ENCODE data around the gene MARCKS. TPM values are rescaled to one million over a fixed set of nuclear protein-coding genes. Genes with fewer than 3 reads are reported as not detected.

Gene MARCKS
- polyA plus RNA-seq, 3 donors = 14.2 to 35.2 (median 15.0) TPM

DNA sequence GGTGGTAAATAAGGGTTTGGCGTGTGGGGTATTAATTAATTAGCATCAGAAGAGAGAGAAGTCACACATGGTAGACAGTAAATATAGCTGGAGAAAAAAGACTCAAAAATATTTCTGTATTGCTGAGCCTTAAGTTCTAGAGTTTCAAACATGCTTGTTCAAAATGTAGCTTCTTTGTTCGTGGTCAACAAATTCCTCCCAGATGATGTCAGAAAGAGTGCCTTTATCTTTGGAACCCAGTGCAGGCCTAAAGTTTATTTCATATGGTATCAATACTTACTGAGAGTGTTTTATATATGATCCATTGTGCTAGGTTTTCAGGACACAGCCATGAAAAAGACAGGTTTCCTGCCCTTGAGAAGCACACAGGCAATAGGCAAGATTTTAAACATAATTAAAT, 18.3 kb downstream of the MARCKS start:
- 80 to 86% (median 81%) methylated on average over 2 of the region's 2 CpGs for WGBS, 3 donors
- H3K27ac ChIP-seq (ENCODE audit: low read depth, low read length) = no peak overlapping the region

DNA sequence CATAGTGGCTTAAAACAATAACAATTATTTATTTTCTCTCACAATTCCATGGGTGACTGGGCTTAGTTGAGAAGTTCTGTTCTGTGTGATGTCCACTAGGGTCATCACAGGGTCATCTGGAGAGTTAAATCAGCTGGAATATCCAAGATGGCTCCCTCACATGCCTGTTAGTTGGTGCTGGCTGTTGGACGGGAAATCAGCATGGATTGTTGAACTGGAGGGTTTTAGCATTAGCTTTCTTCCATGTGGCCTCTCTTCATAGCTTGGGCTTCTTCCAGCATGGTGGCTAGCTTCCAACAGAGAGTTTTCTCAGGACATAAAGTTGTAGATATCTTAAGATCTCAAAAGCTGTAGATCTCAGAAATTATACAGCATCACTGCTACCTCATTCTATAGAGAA, 19.6 kb downstream of the MARCKS start:
- WGBS, 3 donors = 82 to 92% (median 85%) methylated on average over 1 of the region's 1 CpG
- no peak overlapping the region for H3K27ac ChIP-seq (ENCODE audit: low read depth, low read length)

DNA sequence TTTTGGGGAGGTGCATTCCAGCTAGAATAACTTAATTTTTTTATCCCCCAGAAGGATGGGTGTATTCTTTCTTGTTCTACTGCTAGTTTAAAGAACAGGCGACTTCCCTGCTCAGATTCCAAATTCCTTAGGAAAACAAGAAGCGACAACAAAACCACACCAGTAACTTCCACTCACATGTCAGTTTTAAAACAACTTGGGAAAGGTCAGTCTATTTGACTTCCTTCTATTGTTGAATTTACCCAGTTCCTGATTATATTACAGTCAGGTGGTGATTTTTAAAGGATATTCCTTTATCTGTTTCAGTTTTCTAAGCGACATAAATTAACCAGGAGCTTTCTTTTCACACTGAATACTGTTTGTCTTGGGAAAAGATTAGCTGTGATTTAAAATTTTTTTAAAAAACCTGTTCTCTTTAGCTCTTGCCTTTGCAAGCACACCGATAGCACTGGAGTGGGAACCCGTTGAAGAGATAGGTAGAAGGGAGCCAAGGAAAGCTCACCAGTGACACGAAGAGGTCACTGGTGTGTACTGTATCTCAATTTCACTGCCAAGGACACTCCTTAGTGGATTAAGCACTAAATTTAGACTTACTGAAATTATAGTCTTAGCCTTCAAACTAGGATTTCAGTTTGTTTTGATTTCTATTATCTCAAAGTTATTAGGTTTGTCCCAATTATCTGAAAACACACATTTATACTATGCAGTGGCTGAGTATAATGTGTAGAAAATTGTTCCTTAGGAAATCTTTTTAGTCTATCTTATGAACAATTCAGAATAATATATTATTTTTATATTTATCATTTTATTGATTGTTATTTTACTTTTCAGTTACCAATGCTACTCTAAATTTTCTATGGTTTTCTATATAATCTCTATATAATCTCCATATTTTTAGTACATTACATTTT, 22.3 kb downstream of the MARCKS start:
- 6 to 16% (median 14%) methylated on average over 6 of the region's 6 CpGs for WGBS, 3 donors
- no peak overlapping the region for H3K27ac ChIP-seq (ENCODE audit: low read depth, low read length)

DNA sequence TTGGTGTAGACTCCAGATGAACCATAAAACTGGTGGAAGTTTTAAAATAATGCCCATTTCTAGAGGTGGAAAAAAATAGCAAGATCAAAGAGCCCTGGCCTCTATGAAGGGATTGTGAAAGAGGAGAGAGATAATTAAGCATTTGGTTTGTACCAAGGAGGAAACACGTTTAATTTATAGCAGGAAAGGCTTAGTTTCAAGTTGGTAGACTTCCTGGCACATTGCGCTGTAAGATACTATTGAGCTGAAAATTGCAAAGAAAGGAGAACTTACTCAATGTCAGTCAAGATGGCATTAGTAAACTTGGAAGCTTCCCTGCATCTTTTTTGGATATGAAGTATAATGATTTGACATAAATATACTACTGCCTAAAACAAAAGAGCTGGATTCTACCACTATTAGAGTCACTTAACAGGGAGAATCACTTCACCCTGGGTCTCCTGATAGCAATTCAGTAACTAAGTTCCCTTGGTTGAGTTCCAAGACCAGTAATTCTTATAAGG, 24.4 kb downstream of the MARCKS start:
- 32 to 84% (median 32%) methylated on average over 2 of the region's 2 CpGs for whole genome bisulfite sequencing, 3 donors

DNA sequence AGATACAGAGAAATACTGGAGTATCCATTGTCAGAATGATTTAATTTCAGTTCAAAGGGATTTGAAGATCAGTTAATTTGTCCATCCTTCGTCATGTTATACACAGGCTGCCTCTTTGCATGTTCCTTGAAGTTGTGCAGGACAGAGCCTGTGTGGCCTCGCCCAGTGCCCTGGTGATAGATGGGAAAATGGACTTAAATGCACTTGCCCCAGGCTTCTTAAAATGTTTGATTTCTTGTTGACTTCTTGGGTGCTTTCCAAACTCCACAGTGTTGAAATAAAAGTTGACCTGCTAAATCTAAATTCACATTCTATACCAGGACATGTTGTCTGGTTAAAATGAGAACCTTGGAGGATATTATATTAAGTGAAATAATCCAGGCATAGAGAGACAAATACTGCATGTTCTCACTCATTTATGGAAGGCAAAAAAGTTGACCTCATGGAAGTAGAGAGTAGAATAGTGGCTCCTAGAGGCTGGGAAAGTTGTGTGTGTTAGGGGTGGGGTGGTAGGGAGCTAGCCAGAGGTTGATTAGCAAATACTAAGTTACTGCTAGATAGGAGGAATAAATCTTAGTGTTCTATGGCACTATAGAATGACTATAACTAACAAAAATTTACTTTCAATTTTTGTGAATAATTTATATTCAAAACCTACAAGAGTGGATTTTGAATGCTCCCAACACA, 25.3 kb downstream of the MARCKS start:
- WGBS, 3 donors = 85 to 95% (median 90%) methylated on average over 2 of the region's 2 CpGs
- no peak overlapping the region for H3K27ac ChIP-seq (ENCODE audit: low read depth, low read length)

More for the DNA sequence above, 24.4 kb downstream of the MARCKS start:
- no peak overlapping the region for H3K27ac ChIP-seq (ENCODE audit: low read depth, low read length)

DNA sequence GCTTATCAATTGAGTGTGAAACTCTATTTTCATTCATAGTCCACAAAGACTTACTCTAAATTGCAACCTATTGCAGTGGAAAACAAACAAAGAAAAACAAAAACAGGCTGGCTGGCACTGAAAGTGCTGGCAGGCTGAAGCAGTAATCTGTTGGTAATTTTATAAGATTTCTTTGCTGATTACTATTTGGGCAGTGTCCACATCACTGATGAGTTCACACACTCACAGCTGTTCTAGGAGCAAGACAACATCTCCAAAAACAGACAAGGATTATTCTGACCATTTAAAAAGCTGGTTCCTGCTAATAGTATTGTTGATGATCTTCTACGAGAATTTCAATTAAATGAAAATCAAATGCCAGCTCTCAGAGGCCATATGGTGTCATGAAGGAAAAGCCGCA, 26.9 kb downstream of the MARCKS start:
- 86 to 88% (median 87%) methylated on average over 2 of the region's 2 CpGs for WGBS, 3 donors

DNA sequence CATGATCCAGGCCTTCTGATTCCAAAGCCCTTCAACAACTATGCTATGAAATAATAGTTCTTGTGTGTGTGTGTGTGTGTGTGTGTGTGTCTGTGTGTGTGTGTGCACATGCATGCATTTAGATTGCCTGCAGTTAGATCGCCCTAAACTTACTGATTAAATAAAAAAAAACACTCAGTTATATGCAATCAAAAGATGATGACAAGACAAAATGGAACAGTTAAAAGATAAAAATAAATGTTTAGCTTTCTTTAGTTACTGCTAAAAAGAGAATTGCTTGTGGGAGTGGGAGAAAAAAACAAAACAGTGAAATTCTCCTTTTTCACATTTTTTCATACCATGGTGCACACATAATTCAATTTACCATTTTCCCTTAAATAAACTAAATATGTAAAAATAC, 29.4 kb downstream of the MARCKS start:
- H3K27ac ChIP-seq (ENCODE audit: low read depth, low read length) = no peak overlapping the region
- 91 to 96% (median 96%) methylated on average over 1 of the region's 1 CpG for WGBS, 3 donors

More for the DNA sequence above, 26.9 kb downstream of the MARCKS start:
- no peak overlapping the region for H3K27ac ChIP-seq (ENCODE audit: low read depth, low read length)

DNA sequence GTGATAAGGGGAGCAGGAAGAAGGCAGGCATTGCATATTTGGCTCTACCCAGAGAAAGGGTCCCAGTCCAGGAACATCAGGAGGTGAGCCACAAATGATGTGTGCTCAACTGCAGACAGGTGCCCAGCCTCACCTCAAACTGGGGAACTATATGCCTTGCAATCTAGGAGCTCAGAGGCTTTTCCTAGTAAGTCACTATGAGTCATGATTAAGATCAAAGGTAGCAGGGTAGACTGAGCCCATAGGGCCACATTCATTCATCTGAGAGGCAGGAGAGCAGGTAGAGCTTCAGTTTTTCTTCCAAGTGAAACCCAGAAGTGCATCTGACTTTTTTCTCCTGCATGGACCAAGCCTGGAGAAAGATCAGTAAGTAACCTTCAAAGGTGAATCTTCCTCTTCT, 31.3 kb downstream of the MARCKS start:
- H3K27ac ChIP-seq (ENCODE audit: low read depth, low read length) = no peak overlapping the region

DNA sequence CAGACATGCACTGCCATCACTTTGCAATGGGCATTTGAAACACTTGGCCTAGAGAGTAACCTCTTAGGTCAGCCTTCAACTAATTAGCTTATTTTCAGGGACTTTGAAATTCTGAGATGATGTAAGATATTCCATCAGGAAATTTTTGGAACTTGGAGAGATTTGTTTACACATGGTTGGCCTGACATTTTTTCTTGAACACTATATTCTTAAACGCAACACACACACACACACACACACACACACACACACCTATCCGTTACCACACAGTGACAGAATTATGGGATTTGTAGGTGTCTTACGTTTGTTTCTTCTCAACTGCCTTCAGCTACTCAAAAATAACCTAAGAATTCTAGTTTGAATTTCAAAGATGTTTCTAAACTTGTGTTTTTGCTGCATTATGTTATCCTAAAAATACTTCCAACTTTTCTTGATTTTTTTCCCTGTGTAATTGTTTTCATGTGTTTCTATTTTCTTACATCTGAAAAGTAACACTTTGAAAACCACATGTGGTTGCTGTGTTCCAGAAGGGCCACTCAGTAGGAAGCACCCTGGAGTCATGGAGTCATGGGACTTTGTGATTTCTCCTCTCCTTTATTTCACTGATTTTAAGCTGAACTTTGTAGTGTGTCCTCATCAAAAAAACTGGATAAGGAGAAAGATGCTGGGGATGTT, 31.9 kb downstream of the MARCKS start:
- 77 to 83% (median 82%) methylated on average over 3 of the region's 3 CpGs for WGBS, 3 donors
- no peak overlapping the region for H3K27ac ChIP-seq (ENCODE audit: low read depth, low read length)

DNA sequence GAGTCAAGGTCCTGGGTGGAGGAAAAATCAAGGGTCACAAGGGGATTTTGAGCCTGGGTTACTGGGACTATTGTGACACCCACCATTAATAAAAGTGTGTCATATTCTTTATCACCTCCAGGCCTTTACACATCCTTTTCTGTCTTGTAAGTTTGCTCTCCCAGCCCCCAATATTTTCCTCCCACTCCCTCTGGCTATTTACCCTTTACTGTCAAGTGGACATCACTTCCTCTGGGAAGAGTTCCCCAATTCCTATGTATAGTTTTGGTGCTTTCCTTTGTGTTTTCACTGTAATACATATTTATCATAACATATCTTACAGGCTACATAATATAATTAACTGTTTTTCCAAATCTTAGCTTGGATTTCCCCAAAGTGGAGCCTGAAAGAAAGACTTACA, 36.3 kb downstream of the MARCKS start:
- no peak overlapping the region for H3K27ac ChIP-seq (ENCODE audit: low read depth, low read length)

DNA sequence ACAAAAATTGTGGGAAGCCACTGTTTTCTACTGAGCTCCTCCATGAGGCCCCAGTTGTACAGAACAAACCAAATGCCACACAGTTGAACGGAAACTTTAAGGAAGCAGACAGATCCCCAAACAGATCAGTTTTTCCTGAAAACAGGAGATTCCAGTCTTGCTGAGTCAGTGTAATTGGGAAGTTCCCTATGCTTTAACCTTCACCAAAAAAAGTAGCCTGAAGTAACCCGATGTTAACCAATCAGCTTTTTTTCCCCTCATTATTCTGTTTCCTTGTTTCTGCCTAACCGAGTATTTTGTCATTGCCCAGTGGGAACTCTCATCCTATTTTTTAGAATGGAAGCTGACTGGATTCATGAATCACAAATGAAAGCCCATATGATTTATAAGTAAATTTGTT, 36.7 kb downstream of the MARCKS start:
- WGBS, 3 donors = 70 to 84% (median 71%) methylated on average over 3 of the region's 3 CpGs

DNA sequence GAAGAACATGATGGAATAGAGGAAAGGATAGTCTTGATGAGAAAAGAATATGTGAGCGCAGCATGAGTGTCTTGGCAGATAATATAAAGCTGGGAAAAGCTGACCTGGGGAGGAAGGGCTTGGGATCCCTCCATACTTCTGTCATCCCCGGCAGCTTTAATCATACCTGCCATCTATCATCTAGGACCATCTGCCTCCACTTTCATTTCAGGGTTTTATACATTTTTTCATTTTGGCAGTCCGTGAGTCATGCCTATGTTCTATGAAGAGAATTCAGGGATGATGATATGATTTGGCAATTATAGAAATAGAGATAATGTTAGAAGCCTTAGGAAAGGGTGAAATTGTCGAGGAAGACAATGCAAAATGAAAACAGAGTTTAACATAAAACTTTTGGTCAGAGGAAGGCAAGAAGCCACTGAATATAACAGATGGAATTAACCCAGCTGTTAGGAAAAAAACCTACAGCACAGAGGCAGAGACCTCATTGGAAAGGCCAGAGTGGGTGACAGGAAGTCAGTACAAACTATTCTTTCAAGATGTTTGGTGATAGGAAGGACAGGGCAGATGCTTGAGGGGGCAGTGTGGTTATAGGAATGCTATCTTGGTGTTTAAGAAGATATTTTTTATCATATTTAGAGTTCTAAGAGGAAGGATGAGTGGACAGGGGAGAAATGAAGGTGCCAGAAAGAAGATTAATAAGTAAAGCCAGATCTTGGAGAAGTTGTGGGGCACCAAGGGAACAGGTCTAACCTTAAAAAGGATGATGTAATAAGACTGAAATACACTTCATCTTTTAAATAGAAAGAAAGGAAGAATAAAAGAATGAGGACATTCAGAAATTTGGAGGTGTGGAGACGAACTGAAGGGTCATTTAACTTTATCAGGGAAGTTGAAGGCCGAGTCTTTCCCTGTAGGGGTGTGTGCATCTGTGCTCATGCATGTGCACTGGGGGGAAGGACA, 37.8 kb downstream of the MARCKS start:
- no peak overlapping the region for H3K27ac ChIP-seq (ENCODE audit: low read depth, low read length)
- 65 to 74% (median 73%) methylated on average over 6 of the region's 6 CpGs for WGBS, 3 donors

More for the DNA sequence above, 36.7 kb downstream of the MARCKS start:
- no peak overlapping the region for H3K27ac ChIP-seq (ENCODE audit: low read depth, low read length)

DNA sequence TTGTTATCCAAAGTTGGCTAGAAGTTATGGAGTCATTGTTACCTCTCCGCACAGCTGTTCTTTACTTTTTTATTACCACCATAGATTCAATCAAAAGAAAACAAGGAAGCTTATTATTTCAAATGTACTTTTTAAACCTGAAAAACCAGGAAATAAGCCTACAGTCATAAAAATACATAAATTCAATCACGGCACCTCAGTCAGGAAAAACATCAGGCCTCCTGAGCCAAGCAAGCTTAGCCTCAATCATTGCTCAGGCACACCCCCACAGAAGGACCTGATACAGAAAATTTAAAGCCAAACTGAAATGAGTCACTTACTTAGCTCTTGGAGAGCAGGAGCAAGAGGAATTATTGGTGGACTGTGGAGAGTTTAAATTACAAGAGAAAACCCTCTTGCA, 44.3 kb downstream of the MARCKS start:
- no peak overlapping the region for H3K27ac ChIP-seq (ENCODE audit: low read depth, low read length)
- WGBS, 3 donors = 80 to 87% (median 82%) methylated on average over 2 of the region's 2 CpGs

DNA sequence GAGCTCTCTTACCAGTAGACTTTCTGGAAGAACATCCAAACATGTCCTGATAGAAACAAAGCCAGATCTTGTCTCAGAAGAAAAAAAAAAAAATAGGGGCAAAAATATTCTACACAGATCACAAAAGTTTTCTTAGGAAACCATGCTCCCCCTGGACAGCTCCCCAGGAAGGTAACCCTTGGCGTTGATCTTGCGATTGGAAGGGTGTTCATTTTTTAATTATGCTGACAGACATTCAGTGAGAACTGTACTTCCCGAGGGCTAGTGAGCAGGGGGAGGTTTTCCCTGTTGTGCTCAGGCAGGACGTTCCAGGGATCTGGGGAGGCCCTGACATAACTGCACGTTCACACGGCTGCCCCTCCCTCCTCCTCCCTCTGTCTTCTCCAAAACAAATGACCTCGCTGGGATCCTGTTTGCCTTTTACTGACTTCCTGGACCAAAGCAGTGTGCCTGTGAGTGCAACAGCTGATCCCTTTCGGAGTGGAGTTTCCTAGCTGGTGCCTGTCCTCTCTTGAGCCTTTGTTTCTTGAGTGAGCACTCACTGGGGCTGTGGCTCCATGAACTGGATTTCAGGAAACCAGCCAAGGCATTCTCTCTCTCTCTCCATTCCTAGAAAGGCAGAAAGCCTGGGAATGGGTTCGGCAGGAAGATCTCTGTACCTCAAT, 46.7 kb downstream of the MARCKS start:
- H3K27ac ChIP-seq (ENCODE audit: low read depth, low read length) = no peak overlapping the region
- WGBS, 3 donors = 27 to 38% (median 28%) methylated on average over 9 of the region's 9 CpGs

DNA sequence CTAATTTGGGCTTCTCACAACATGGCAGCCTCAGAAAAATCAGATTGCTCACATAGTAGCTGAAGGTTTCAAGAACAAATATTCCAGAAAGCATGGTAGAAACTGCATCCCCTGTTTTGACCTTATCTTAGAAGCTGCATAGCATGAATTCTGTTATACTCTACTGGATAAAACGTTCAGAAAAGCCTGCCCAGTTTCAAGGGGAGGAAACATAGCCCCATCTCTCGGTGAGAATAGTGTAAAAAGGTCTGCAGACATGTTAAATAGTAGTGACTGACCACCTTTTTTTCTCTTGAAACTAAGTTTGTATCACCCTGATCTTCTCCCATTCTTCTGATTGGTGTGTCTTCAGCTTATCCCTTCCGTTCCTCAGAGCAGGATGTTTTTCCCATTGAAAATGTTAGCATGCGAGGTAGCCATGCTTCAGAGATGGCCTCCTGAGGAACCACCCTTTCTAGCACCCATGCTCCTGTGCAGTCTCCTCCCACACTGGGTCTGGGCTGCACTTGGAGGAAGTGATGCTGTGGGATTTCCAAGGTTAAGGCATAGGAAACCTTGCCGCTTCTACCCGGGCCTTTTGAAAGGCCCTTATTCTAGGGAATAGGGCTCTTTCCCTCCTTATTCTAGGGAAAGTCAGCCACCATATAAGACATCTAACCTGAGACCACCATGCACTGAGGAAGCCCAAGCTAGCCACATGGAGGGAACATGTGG, 50.1 kb downstream of the MARCKS start:
- H3K27ac ChIP-seq (ENCODE audit: low read depth, low read length) = no peak overlapping the region
- 84 to 87% (median 87%) methylated on average over 6 of the region's 6 CpGs for WGBS, 3 donors

DNA sequence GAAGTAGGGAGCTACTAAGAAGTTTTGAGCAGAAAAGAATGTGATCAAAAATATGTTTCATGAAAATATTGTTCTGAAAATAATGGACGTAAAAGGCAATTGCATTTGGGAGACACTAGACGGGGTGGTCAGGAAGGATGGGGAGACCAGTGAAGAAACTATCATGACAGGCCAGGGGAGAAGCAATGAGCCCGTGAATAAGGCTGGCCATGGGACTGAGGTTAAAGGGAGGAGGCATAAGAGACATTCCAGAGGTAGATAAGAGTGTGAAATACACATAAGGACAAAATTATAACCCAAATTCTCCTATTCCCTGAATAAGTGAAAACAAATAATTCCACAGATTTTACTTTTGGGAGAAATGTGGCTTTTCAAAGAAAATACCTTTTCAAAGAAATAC, 51.7 kb downstream of the MARCKS start:
- 58 to 71% (median 61%) methylated on average over 3 of the region's 3 CpGs for WGBS, 3 donors
- H3K27ac ChIP-seq (ENCODE audit: low read depth, low read length) = no peak overlapping the region
